HEK293 (cell line): ENCODE measurements around the gene RAD54L.

ENCODE experiments used
- BCL11B ChIP-seq: fragments of 450-650 bp; formaldehyde crosslinking; IDR thresholded peaks from 2 replicates; pipeline ENCODE4 v1.5.1; 2016; ENCODE audit warnings: low read depth, missing biosample characterization, missing genetic modification characterization
- EGR2 ChIP-seq: fragments of 450-650 bp; formaldehyde crosslinking; IDR thresholded peaks from 2 replicates; pipeline ENCODE4 v1.5.1; 2016; ENCODE audit warnings: low read depth, missing biosample characterization, missing genetic modification characterization
- GLI2 ChIP-seq: fragments of 450-650 bp; formaldehyde crosslinking; IDR thresholded peaks from 2 replicates; pipeline ENCODE4; 2017; ENCODE audit warnings: missing biosample characterization, missing genetic modification characterization, low read depth, borderline replicate concordance
- KLF16 ChIP-seq: fragments of 450-650 bp; formaldehyde crosslinking; IDR thresholded peaks from 2 replicates; pipeline ENCODE4 v1.5.1; 2017; ENCODE audit warnings: missing biosample characterization, missing genetic modification characterization
- PRDM2 ChIP-seq: fragments of 450-650 bp; formaldehyde crosslinking; IDR thresholded peaks from 2 replicates; pipeline ENCODE4 v1.5.1; 2016; ENCODE audit warnings: missing biosample characterization, missing genetic modification characterization, borderline replicate concordance
- SCRT2 ChIP-seq: fragments of 450-650 bp; formaldehyde crosslinking; IDR thresholded peaks from 2 replicates; pipeline ENCODE4 v1.5.1; 2016; ENCODE audit warnings: missing biosample characterization, missing genetic modification characterization
- SETDB1 ChIP-seq: IDR thresholded peaks from one replicate; pipeline ENCODE4 v1.6.1; 2017; ENCODE audit warnings: mild to moderate bottlenecking, low read length, moderate library complexity, mixed read lengths; ENCODE audit not compliant: insufficient read length
- TCF7L2 ChIP-seq: IDR thresholded peaks from 2 replicates; pipeline ENCODE4 v1.6.1; 2011; ENCODE audit warnings: low read depth, mild to moderate bottlenecking, inconsistent platforms, low read length, moderate library complexity, borderline replicate concordance
- ZBTB1 ChIP-seq: fragments of 450-650 bp; formaldehyde crosslinking; IDR thresholded peaks from 2 replicates; pipeline ENCODE4 v1.5.1; 2016; ENCODE audit warnings: missing biosample characterization, missing genetic modification characterization
- ZBTB7A ChIP-seq: fragments of 450-650 bp; formaldehyde crosslinking; IDR thresholded peaks from 2 replicates; pipeline ENCODE4 v1.5.1; 2016; ENCODE audit warnings: low read depth, missing biosample characterization, missing genetic modification characterization
- ZNF121 ChIP-seq: fragments of 450-650 bp; formaldehyde crosslinking; IDR thresholded peaks from 2 replicates; pipeline ENCODE4 v1.5.1; 2016; ENCODE audit warnings: missing biosample characterization, missing genetic modification characterization
- ZNF214 ChIP-seq: fragments of 450-650 bp; formaldehyde crosslinking; IDR thresholded peaks from 2 replicates; pipeline ENCODE4 v1.5.1; 2017; ENCODE audit warnings: missing biosample characterization, mild to moderate bottlenecking, missing genetic modification characterization, borderline replicate concordance
- ZNF292 ChIP-seq: fragments of 450-650 bp; formaldehyde crosslinking; IDR thresholded peaks from 2 replicates; pipeline ENCODE4 v1.5.1; 2016; ENCODE audit warnings: low read depth, missing biosample characterization, missing genetic modification characterization, borderline replicate concordance
- ZNF302 ChIP-seq: fragments of 450-650 bp; formaldehyde crosslinking; IDR thresholded peaks from 2 replicates; pipeline ENCODE4 v1.5.1; 2016; ENCODE audit warnings: missing biosample characterization, missing genetic modification characterization, low read depth
- ZNF324 ChIP-seq: fragments of 450-650 bp; formaldehyde crosslinking; IDR thresholded peaks from 2 replicates; pipeline ENCODE4 v1.5.1; 2016; ENCODE audit warnings: missing biosample characterization, missing genetic modification characterization
- ZNF350 ChIP-seq: fragments of 450-650 bp; formaldehyde crosslinking; IDR thresholded peaks from 2 replicates; pipeline ENCODE4 v1.5.0; 2017; ENCODE audit warnings: missing biosample characterization, mild to moderate bottlenecking, missing genetic modification characterization
- ZNF362 ChIP-seq: fragments of 450-650 bp; formaldehyde crosslinking; IDR thresholded peaks from 2 replicates; pipeline ENCODE4 v1.5.1; 2016; ENCODE audit warnings: missing biosample characterization, missing genetic modification characterization
- ZNF404 ChIP-seq: fragments of 450-650 bp; formaldehyde crosslinking; IDR thresholded peaks from 2 replicates; pipeline ENCODE4 v1.5.1; 2017; ENCODE audit warnings: missing biosample characterization, missing genetic modification characterization
- ZNF501 ChIP-seq: fragments of 450-650 bp; formaldehyde crosslinking; IDR thresholded peaks from 2 replicates; pipeline ENCODE4 v1.5.1; 2016; ENCODE audit warnings: missing biosample characterization, missing genetic modification characterization
- ZNF518A ChIP-seq: fragments of 450-650 bp; formaldehyde crosslinking; conservative IDR thresholded peaks from 2 replicates; pipeline ENCODE4 v1.5.1; 2016; ENCODE audit warnings: low read depth, missing biosample characterization, missing genetic modification characterization
- ZNF560 ChIP-seq: fragments of 450-650 bp; formaldehyde crosslinking; IDR thresholded peaks from 2 replicates; pipeline ENCODE4 v1.5.1; 2017; ENCODE audit warnings: missing biosample characterization, missing genetic modification characterization, borderline replicate concordance
- ZNF571 ChIP-seq: fragments of 450-650 bp; formaldehyde crosslinking; IDR thresholded peaks from 2 replicates; pipeline ENCODE4 v1.5.0; 2017; ENCODE audit warnings: missing biosample characterization, missing genetic modification characterization
- ZNF701 ChIP-seq: fragments of 450-650 bp; formaldehyde crosslinking; IDR thresholded peaks from 2 replicates; pipeline ENCODE4 v1.5.1; 2016; ENCODE audit warnings: missing biosample characterization, missing genetic modification characterization
- ZNF776 ChIP-seq: fragments of 450-650 bp; formaldehyde crosslinking; IDR thresholded peaks from 2 replicates; pipeline ENCODE4 v1.5.0; 2017; ENCODE audit warnings: missing biosample characterization, missing genetic modification characterization, borderline replicate concordance
- ZSCAN30 ChIP-seq: fragments of 450-650 bp; IDR thresholded peaks from 2 replicates; pipeline ENCODE4 v1.5.1; 2018; ENCODE audit warnings: missing biosample characterization, mild to moderate bottlenecking, missing genetic modification characterization, moderate library complexity
- ZSCAN4 ChIP-seq: fragments of 450-650 bp; formaldehyde crosslinking; IDR thresholded peaks from 2 replicates; pipeline ENCODE4 v1.5.1; 2017; ENCODE audit warnings: missing biosample characterization, missing genetic modification characterization

RAD54L gene

DNA sequence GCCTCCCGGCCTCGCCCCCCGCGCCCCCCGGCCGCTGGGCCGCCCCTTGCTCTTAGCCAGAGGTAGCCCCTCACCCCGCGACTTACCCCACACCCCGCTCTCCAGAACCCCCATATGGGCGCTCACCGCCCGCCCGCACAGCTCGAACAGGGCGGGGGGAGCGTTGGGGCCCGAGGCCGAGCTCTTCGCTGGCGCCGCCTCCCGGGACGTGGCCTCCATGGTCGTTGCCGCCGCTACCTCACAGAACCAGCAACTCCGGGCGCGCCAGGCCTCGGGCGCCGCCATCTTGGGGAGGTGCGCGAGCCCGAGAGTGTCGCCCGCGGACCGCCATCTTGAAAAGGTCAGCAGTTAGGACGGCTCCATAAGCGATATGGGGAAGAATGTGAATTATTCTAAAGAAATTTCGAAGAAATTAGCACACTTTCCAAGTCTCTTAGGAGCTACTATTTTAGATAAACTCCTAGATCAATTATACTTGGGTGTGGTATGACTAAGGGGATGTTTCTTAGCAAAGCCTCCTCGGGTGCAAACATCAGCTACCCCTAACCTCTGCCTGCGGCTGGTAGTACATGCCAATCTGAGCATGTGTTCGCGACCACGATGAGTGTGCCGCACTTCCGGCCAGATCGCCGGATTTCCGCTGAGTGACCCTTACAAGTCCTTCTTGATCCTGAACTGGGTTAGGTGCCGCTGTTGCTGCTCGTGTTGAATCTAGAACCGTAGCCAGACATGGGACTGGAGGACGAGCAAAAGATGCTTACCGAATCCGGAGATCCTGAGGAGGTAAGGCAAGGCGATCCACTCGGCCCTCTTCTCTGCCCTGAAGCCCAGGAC, 55.7 kb downstream of the RAD54L start, which contains the start of the genes LRRC41 and UQCRH (continued):
- TF ChIP-seq ZSCAN30 (tag by site-specific recombination): peak; percentile 34; the same call in 1 of the 2 replicates
- TF ChIP-seq ZNF350 (tag by site-specific recombination): no peak
- no peak for TF ChIP-seq EGR2
- TF ChIP-seq ZNF571 (tag by site-specific recombination): no peak
- TF ChIP-seq ZNF404 (tag by site-specific recombination): no peak
- no peak; the same call in none of the 2 replicates for TF ChIP-seq ZNF324 (tag by site-specific recombination)
- TF ChIP-seq SCRT2 (tag by site-specific recombination): peak; percentile 86
- TF ChIP-seq TCF7L2: peak; percentile 41; the same call in 1 of the 2 replicates
- 0 out of 2 replicates have a peak, but pooled peaks have one; percentile 35 for TF ChIP-seq ZBTB7A (tag by site-specific recombination)
- no peak for TF ChIP-seq ZNF776 (tag by site-specific recombination)
- TF ChIP-seq ZNF362 (tag by site-specific recombination): no peak
- TF ChIP-seq ZNF214 (tag by site-specific recombination): no peak
- no peak for TF ChIP-seq ZNF121 (tag by site-specific recombination)
- TF ChIP-seq ZNF560 (tag by site-specific recombination): no peak
- no peak for TF ChIP-seq SETDB1
- TF ChIP-seq GLI2: no peak; the same call in 1 of the 2 replicates
- peak; percentile 81 for TF ChIP-seq BCL11B (tag by site-specific recombination)
- no peak for TF ChIP-seq ZNF701 (tag by site-specific recombination)
- TF ChIP-seq ZNF518A (tag by site-specific recombination): peak; percentile 70
- peak; percentile 65; the same call in 1 of the 2 replicates for TF ChIP-seq ZNF501 (tag by site-specific recombination)
- TF ChIP-seq ZNF292 (tag by site-specific recombination): no peak
- TF ChIP-seq ZBTB1 (tag by site-specific recombination): no peak
- TF ChIP-seq ZSCAN4 (tag by site-specific recombination): peak; percentile 71
- no peak for TF ChIP-seq ZNF302
- TF ChIP-seq PRDM2 (tag by site-specific recombination): no peak
- 0 out of 2 replicates have a peak, but pooled peaks have one; percentile 33 for TF ChIP-seq KLF16
